Upper lobe of left lung (tissue), 4 donors: ENCODE measurements around the gene CTBP1.

ENCODE experiments used
- CTCF ChIP-seq, 6 experiments: fragments of 450-650 bp in 4 of 6; fragments of 200-600 bp in 2 of 6; sonication (generic) in 2 of 6; IDR thresholded peaks; one replicate each; pipeline ENCODE4 v1.5.1; 2016 to 2019; ENCODE audit warnings: antibody characterized with exemption in 6 of 6
- EP300 ChIP-seq, 4 donors: sonication (generic); formaldehyde crosslinking; IDR thresholded peaks; one replicate each; pipeline ENCODE4 v1.5.1; 2017; ENCODE audit warnings: antibody characterized with exemption in 4 of 4, control low read depth in 2 of 4
- POLR2A ChIP-seq, 4 donors: fragments of 450-650 bp; IDR thresholded peaks; one replicate each; pipeline ENCODE4 v1.5.1; 2016 to 2017; ENCODE audit warnings: antibody characterized with exemption in 4 of 4, mild to moderate bottlenecking in 2 of 4
- POLR2AphosphoS5 ChIP-seq, 2 donors: sonication (generic); formaldehyde crosslinking; IDR thresholded peaks; one replicate each; pipeline ENCODE4 v1.5.1; 2017; ENCODE audit warnings: antibody characterized with exemption in 2 of 2

- TF ChIP-seq CTCF (IDR thresholded peaks at IDR 0.05) (no peak), EP300 (IDR thresholded peaks at IDR 0.05) (no peak), POLR2A (IDR thresholded peaks at IDR 0.05) (no peak), POLR2AphosphoS5 (IDR thresholded peaks at IDR 0.05) (no peak)
Measured at GRCh38 chr4:1291996-1292702, 43.2 kb upstream of the CTBP1 start.
